Measurements from ENCODE around the gene RPTOR.
"Not testable (repeated sequence)": the region's sequence is repeated elsewhere in the genome, so short reads cannot be mapped to it uniquely, and the experiment has no call there.

The RPTOR gene

GRCh38 chr17:80873307-80873951 is 328.8 kb downstream of the RPTOR start:
- DNase-seq = peak; percentile 33

- DNase-seq = no peak
Measured at GRCh38 chr17:80874866-80875445, 330.3 kb downstream of the RPTOR start.

GRCh38 chr17:80875480-80875995 is 330.9 kb downstream of the RPTOR start:
- DNase-seq = not testable (repeated sequence)

- not testable (repeated sequence) for DNase-seq
Measured at GRCh38 chr17:80876456-80876949, 331.9 kb downstream of the RPTOR start.

GRCh38 chr17:80876950-80877728 is 332.5 kb downstream of the RPTOR start:
- DNase-seq = no peak

GRCh38 chr17:80877729-80878303 is 333.2 kb downstream of the RPTOR start:
- DNase-seq = no peak

GRCh38 chr17:80878876-80879722 is 334.5 kb downstream of the RPTOR start:
- DNase-seq = no peak

GRCh38 chr17:80879723-80880647 is 335.3 kb downstream of the RPTOR start:
- no peak for DNase-seq

- DNase-seq = no peak
Measured at GRCh38 chr17:80880648-80880985, 336.0 kb downstream of the RPTOR start.

- no peak for DNase-seq
Measured at GRCh38 chr17:80881306-80881705, 336.7 kb downstream of the RPTOR start.

- DNase-seq = no peak
Measured at GRCh38 chr17:80882323-80882722, 337.7 kb downstream of the RPTOR start.

GRCh38 chr17:80882926-80883685 is 338.5 kb downstream of the RPTOR start:
- no peak for DNase-seq

- DNase-seq = no peak
Measured at GRCh38 chr17:80883831-80884735, 339.4 kb downstream of the RPTOR start.

- no peak for DNase-seq
Measured at GRCh38 chr17:80884811-80885210, 340.2 kb downstream of the RPTOR start.

- no peak for DNase-seq
Measured at GRCh38 chr17:80885947-80886582, 341.4 kb downstream of the RPTOR start.

GRCh38 chr17:80886641-80887573 is 342.3 kb downstream of the RPTOR start:
- DNase-seq = no peak

GRCh38 chr17:80887639-80888175 is 343.1 kb downstream of the RPTOR start:
- no peak for DNase-seq

All from hematopoietic multipotent progenitor cell treated with erythropoietin and hydrocortisone succinate and interleukin-3 and kit ligand, for 6 days (in vitro differentiated cells).